HG03108 (cell line): Measurements from ENCODE around the gene PFN3.
"Not testable (repeated sequence)": the region's sequence is repeated elsewhere in the genome, so short reads cannot be mapped to it uniquely, and the experiment has no call there.

Experiments used
- ATAC-seq: cut with Tn5 transposase; IDR thresholded peaks from one replicate; pipeline ENCODE4 v1.9.1; 2021; ENCODE audit warnings: moderate library complexity; ENCODE audit not compliant: unreplicated experiment

The PFN3 gene

GRCh38 chr5:177375516-177375915, 24.9 kb downstream of the PFN3 start:
- ATAC-seq: not testable (repeated sequence)

GRCh38 chr5:177374211-177374610, 26.2 kb downstream of the PFN3 start:
- ATAC-seq: no peak

GRCh38 chr5:177373806-177374205, 26.7 kb downstream of the PFN3 start:
- ATAC-seq: no peak

- no peak for ATAC-seq
Observed at GRCh38 chr5:177372910-177373309, 27.6 kb downstream of the PFN3 start.

GRCh38 chr5:177372034-177372896, 28.2 kb downstream of the PFN3 start:
- no peak for ATAC-seq

- ATAC-seq: no peak
Observed at GRCh38 chr5:177371120-177372033, 29.1 kb downstream of the PFN3 start.

GRCh38 chr5:177370488-177371119, 29.9 kb downstream of the PFN3 start:
- no peak for ATAC-seq

- no peak for ATAC-seq
Observed at GRCh38 chr5:177369645-177370440, 30.6 kb downstream of the PFN3 start.

GRCh38 chr5:177368869-177369644, 31.4 kb downstream of the PFN3 start:
- ATAC-seq: no peak

GRCh38 chr5:177367981-177368868, 32.2 kb downstream of the PFN3 start:
- no peak for ATAC-seq

- ATAC-seq: no peak
Observed at GRCh38 chr5:177367323-177367848, 33.1 kb downstream of the PFN3 start.

- no peak for ATAC-seq
Observed at GRCh38 chr5:177366528-177367322, 33.7 kb downstream of the PFN3 start.

GRCh38 chr5:177365845-177366527, 34.5 kb downstream of the PFN3 start:
- ATAC-seq: no peak

GRCh38 chr5:177364159-177364962, 36.1 kb downstream of the PFN3 start:
- ATAC-seq: peak; percentile 31

GRCh38 chr5:177363565-177363964, 36.9 kb downstream of the PFN3 start:
- ATAC-seq: no peak
